Activated CD4-positive, CD25-positive, alpha-beta regulatory T cell treated with anti-CD3 and anti-CD28 coated beads, Interleukin-2, amount 50 U/mL, for 72 hours (primary cell): Measurements from ENCODE around the gene AKR1C3.
"Not testable (repeated sequence)": the region's sequence is repeated elsewhere in the genome, so short reads cannot be mapped to it uniquely, and the experiment has no call there.

ENCODE experiments used
- DNase-seq: peaks from one replicate; pipeline ENCODE4 v3.0.0; 2021

Gene AKR1C3

GRCh38 chr10:5089865-5090264 lies 4.3 kb upstream of the AKR1C3 start:
- no peak for DNase-seq

GRCh38 chr10:5090551-5090950 lies 3.7 kb upstream of the AKR1C3 start:
- no peak for DNase-seq

- no peak for DNase-seq
Measured at GRCh38 chr10:5091196-5091595, 3.0 kb upstream of the AKR1C3 start.

- no peak for DNase-seq
Measured at GRCh38 chr10:5092375-5092774, 1.8 kb upstream of the AKR1C3 start.

DNA sequence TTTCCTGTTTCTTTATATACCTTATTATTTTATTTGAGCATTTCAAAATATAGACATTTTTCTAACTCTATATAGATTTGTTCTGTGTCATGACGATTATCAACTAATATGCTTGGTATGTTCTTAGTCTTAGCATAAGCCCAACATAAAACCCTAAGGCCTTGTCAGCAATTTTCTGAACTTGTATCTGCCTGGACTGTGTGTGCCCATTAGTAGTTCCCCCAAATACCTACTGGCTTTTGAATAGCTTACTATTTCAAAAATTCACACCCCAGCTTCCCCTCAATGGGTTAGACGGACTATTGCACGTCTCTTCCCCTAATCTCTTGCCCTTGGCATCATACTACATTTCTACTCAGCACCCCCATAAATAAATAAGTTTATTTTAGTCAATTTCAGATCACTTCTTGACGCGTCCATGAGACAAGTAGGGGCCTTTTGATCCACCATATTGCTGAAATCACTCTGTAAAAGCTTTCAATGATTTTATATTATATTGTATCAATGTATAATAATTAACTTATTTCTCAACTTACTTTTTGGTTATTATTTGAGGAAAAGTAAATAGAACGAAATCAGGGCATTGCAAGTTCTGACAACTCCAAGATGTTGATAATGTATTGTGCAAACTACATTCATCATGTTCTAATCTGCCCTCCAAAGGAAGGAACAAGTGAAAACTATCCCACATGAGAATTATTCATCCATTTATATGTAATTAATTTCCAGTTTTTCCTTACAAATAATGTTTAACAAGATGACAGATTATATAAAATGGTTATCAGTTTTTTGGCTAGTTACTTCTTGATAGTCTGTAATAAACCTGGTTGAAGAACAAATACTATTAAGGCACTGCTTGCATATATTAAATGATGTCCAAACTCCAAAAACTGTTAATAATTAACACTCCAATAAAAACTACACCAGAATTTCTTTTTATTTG lies 1.1 kb upstream of the AKR1C3 start:
- DNase-seq = no peak

DNA sequence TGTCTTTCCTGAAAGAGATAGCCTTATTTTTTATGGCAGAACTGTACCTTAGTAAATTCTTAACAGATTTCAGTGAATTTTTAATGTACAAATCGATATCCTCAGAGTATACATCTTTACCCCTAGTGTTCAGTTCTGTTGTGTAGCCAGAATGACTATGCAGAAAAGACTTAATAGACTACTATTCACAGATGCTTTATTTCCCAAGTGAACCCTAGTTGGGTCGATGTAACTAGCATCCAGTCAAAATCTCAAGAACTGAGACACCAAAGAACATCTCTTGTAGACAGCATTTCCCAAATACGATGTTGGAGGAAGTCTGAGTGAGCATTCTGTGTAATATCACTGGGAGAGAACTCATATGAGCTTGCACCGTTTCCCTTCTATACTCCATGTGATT lies 1.5 kb downstream of the AKR1C3 start:
- no peak for DNase-seq

- no peak for DNase-seq
Measured at GRCh38 chr10:5096108-5096507, 1.9 kb downstream of the AKR1C3 start.

GRCh38 chr10:5102479-5102878 lies 8.3 kb downstream of the AKR1C3 start:
- DNase-seq = not testable (repeated sequence)

GRCh38 chr10:5103481-5103880 lies 9.3 kb downstream of the AKR1C3 start:
- no peak for DNase-seq

GRCh38 chr10:5105626-5106025 lies 11.4 kb downstream of the AKR1C3 start:
- DNase-seq = no peak

GRCh38 chr10:5106553-5106952 lies 12.3 kb downstream of the AKR1C3 start:
- DNase-seq = no peak

- no peak for DNase-seq
Measured at GRCh38 chr10:5107860-5108526, 13.8 kb downstream of the AKR1C3 start.

GRCh38 chr10:5108658-5109416 lies 14.6 kb downstream of the AKR1C3 start:
- no peak for DNase-seq

GRCh38 chr10:5109861-5110260 lies 15.6 kb downstream of the AKR1C3 start:
- DNase-seq = not testable (repeated sequence)

- DNase-seq = no peak
Measured at GRCh38 chr10:5116621-5117020, 22.4 kb downstream of the AKR1C3 start.

DNA sequence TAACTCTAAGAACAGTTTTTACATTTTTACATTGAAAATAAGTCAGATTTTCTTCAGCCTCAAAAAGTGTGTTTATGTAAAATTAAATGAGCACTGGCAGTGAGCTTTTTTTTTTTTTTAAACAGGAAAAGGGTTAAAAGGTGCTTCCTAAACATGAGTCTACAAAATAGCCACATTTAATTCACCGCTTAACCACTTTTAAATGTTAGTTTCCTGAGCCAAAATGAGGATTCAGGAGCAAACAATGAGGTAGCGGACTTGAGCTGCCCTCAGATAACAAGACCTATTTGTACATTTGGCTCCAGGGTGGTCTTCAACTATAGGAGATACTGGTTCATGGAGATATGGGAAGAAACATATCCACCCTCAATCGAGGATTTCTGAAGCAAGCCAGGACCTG lies 22.8 kb downstream of the AKR1C3 start:
- no peak for DNase-seq

DNA sequence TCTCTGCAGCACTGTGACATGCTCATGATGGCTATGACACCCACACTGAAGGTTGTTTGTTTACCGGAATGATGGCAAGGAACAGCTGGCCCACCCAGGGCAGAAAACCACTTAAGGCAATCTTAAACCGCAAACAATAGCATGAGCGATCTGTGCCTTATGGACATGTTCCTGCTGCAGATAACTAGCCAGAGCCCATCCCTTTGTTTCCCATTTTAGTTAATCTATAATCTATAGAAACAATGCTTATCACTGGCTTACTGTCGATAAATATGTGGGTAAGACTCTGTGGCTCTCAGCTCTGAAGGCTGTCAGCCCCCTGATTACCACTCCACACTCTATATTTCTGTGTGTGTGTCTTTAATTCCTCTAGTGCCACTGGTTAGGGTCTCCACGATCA lies 25.8 kb downstream of the AKR1C3 start:
- DNase-seq = not testable (repeated sequence)

DNA sequence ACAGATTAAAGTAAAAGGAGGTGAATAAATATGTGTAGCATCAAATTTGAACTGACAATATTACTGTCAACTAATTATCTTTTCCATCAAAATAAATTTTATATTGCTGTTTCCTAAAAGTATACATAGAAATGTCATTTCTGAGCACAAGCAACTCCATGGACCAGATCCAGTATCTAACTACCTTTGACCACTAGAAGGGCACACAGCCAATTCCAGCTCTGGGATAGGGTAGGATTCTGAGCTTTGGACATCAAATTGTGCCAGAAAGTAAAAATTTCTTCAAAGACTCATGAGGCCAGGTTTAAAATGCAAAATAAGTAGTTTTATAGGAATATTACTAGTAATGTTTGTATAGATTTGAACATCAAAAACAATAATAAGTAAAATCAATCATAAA lies 29.7 kb downstream of the AKR1C3 start:
- no peak for DNase-seq

DNA sequence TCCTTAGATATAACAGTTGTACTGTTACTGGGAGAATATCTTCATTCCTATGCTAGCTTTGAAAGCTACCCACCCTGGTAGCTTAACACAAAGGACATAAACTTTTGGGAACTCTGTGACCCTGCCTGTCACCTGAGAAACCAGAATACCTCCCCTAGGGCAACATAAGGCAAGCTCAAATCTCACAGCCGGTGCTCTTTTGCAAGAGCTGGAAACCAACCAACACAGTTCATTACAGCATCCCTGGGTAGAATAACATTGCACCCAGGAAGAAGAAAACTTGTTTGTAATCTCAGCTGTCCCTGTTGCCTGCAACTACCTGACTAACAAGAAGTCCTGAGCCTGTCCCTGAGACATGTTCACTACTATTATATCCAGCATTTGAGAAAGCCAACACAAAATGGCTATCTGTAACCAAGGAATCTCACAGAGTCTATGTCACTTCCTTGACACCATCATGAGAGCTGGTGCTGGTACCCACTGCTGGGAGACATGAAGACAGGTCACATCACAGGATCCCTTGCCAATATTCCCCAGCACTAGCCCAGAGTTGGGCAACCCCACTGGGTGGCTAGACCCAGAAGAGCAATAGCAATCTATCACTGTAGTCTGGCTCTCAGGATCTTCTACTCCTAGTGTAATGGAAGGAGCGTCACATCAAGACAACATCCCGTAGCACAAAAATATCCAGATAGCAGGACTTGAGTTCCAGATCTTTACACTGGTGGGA lies 31.3 kb downstream of the AKR1C3 start:
- DNase-seq = no peak

- no peak for DNase-seq
Measured at GRCh38 chr10:5135581-5135980, 41.4 kb downstream of the AKR1C3 start.

DNA sequence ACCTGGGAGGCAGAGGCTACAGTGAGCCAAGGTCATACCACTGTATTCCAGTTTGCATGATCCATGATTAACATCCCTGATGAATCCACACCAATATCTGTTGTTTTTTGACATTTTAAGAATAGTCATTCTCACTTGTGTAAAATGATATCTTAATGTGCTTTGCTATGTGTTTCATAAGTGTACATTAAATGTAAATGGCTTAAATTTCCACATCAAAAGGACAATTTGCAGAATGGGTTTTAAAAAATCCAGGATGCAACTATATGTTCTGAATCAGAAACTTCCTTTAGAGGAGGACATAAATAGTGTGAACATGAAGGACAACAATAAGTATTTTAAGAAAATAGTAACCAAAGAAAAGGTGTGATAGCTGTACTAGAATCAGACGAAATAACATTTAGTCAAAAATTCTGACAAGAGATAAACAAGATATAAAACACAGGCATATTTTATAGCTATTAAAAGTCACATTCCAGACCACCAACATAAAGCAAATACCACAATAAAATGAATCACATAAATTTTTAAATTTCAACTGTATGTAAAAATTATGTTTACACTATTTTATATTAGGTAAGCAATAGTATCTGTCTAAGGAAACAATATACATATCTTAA lies 42.4 kb downstream of the AKR1C3 start:
- DNase-seq = no peak

DNA sequence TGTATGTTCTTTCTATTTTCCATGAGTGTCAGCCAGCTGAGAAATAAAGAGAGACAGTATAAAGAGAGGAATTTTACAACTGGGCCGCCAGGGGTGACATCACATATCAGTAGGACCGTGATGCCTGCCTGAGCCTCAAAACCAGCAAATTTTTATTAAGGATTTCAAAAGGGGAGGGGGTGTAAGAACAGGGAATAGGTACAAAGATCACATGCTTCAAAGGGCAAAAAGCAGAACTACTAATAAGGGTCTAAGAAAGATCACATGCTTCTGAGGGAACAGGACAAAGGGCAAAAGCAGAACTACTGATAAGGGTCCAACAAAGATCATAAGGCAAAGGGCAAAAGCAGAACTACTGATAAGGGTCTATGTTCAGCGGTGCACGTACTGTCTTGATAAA lies 43.5 kb downstream of the AKR1C3 start:
- DNase-seq = not testable (repeated sequence)
